ENCODE data around the gene GUCY1A2.

The GUCY1A2 gene

DNA sequence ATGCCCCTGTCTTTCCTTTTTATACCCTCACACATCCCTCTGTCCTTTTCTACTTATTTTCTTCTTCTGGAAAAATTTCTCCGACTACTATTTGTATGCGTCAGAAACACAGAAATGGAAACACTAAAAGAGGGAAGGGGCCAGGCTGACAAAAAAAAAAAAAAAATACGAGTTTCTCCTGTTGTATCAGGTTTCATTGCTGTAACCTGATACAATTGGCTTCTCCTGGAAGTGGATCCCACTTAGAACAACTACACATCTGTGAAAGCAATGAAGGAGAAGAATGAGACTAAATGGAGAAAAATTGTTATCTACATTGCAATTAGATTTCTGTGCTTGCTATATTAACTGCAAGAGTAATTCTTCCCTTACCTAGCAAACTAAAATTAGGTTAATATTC lies 393.9 kb downstream of the GUCY1A2 start:
- DNase-seq: no peak
